Measurements from ENCODE around the gene PCDHA9. TPM values are rescaled to one million over a fixed set of nuclear protein-coding genes. Genes with fewer than 3 reads are reported as not detected.
"Not testable (repeated sequence)": the region's sequence is repeated elsewhere in the genome, so short reads cannot be mapped to it uniquely, and the experiment has no call there.

The PCDHA9 gene
- polyA plus RNA-seq, 2 donors, result 0.02 TPM; not detected in 1

GRCh38 chr5:140808889-140809291, 39.3 kb upstream of the PCDHA9 start:
- Histone ChIP-seq H3K27ac (ENCODE audit: low read depth in 2 of 2, low read length in 1 of 2) (no peak overlapping the region), H3K27me3 (ENCODE audit: control insufficient read depth in 1 of 2, insufficient read depth in 2 of 2, low read length in 2 of 2) (no peaks in the 10 kb centered on the region), H3K9me3 (ENCODE audit: control insufficient read depth in 2 of 2, insufficient read depth in 1 of 2, low read depth in 1 of 2, low read length in 1 of 2) (peaks cover 11 to 16% of the 10 kb centered on the region in 2 donors), H3K36me3 (ENCODE audit: control insufficient read depth in 2 of 2, insufficient read depth in 2 of 2, low read length in 1 of 2) (no peaks in the 10 kb centered on the region), H3K4me3 (ENCODE audit: low read depth in 1 of 2, low read length in 2 of 2) (no peak overlapping the region), H3K4me1 (ENCODE audit: control insufficient read depth in 2 of 2, insufficient read depth in 2 of 2, low read length in 1 of 2) (no peaks in the 10 kb centered on the region)
- 69 to 73% methylated on average over 42 to 43 of the region's 43 CpGs for WGBS, 2 donors

GRCh38 chr5:140821375-140822280, 26.6 kb upstream of the PCDHA9 start, which contains the start of gene PCDHA5:
TSS of gene PCDHA5 (plus strand) at chr5:140821613.
- Histone ChIP-seq H3K27ac (ENCODE audit: low read depth in 2 of 2, low read length in 1 of 2) (no peak within 1 kb of the TSS), H3K27me3 (ENCODE audit: control insufficient read depth in 1 of 2, insufficient read depth in 2 of 2, low read length in 2 of 2) (no peaks in the 10 kb centered on the region), H3K4me3 (ENCODE audit: low read depth in 1 of 2, low read length in 2 of 2) (no peak within 1 kb of the TSS), H3K36me3 (ENCODE audit: control insufficient read depth in 2 of 2, insufficient read depth in 2 of 2, low read length in 1 of 2) (no peaks in the 10 kb centered on the region), H3K4me1 (ENCODE audit: control insufficient read depth in 2 of 2, insufficient read depth in 2 of 2, low read length in 1 of 2) (no peaks in the 10 kb centered on the region), H3K9me3 (ENCODE audit: control insufficient read depth in 2 of 2, insufficient read depth in 1 of 2, low read depth in 1 of 2, low read length in 1 of 2) (peaks cover 18 to 19% of the 10 kb centered on the region in 2 donors)
- 29 to 34% methylated on average over 39 of the region's 39 CpGs for WGBS, 2 donors

- WGBS, 2 donors, result 26 to 29% methylated on average over 6 of the region's 6 CpGs
- no peaks in the 10 kb centered on the region for H3K27me3 ChIP-seq (ENCODE audit: control insufficient read depth in 1 of 2, insufficient read depth in 2 of 2, low read length in 2 of 2)
Measured at GRCh38 chr5:140822281-140822629, 25.9 kb upstream of the PCDHA9 start.

GRCh38 chr5:140822969-140823368, 25.2 kb upstream of the PCDHA9 start:
- not testable (repeated sequence) for H3K27ac ChIP-seq (ENCODE audit: low read depth in 2 of 2, low read length in 1 of 2); H3K4me1 ChIP-seq (ENCODE audit: control insufficient read depth in 2 of 2, insufficient read depth in 2 of 2, low read length in 1 of 2); H3K27me3 ChIP-seq (ENCODE audit: control insufficient read depth in 1 of 2, insufficient read depth in 2 of 2, low read length in 2 of 2); H3K4me3 ChIP-seq (ENCODE audit: low read depth in 1 of 2, low read length in 2 of 2); H3K36me3 ChIP-seq (ENCODE audit: control insufficient read depth in 2 of 2, insufficient read depth in 2 of 2, low read length in 1 of 2)
- WGBS, 2 donors, result 57 to 60% methylated on average over 48 of the region's 48 CpGs
- peaks cover 18 to 20% of the 10 kb centered on the region in 2 donors for H3K9me3 ChIP-seq (ENCODE audit: control insufficient read depth in 2 of 2, insufficient read depth in 1 of 2, low read depth in 1 of 2, low read length in 1 of 2)

More at GRCh38 chr5:140822281-140822629, 25.9 kb upstream of the PCDHA9 start:
- no peaks in the 10 kb centered on the region for H3K36me3 ChIP-seq (ENCODE audit: control insufficient read depth in 2 of 2, insufficient read depth in 2 of 2, low read length in 1 of 2)
- no peak overlapping the region for H3K4me3 ChIP-seq (ENCODE audit: low read depth in 1 of 2, low read length in 2 of 2)
- H3K9me3 ChIP-seq (ENCODE audit: control insufficient read depth in 2 of 2, insufficient read depth in 1 of 2, low read depth in 1 of 2, low read length in 1 of 2), result peaks cover 18 to 19% of the 10 kb centered on the region in 2 donors
- H3K27ac ChIP-seq (ENCODE audit: low read depth in 2 of 2, low read length in 1 of 2), result no peak overlapping the region
- no peaks in the 10 kb centered on the region for H3K4me1 ChIP-seq (ENCODE audit: control insufficient read depth in 2 of 2, insufficient read depth in 2 of 2, low read length in 1 of 2)

GRCh38 chr5:140823475-140823874, 24.7 kb upstream of the PCDHA9 start:
- H3K9me3 ChIP-seq (ENCODE audit: control insufficient read depth in 2 of 2, insufficient read depth in 1 of 2, low read depth in 1 of 2, low read length in 1 of 2), result peaks cover 22 to 23% of the 10 kb centered on the region in 2 donors
- no peaks in the 10 kb centered on the region for H3K4me1 ChIP-seq (ENCODE audit: control insufficient read depth in 2 of 2, insufficient read depth in 2 of 2, low read length in 1 of 2)
- 58 to 62% methylated on average over 38 of the region's 38 CpGs for WGBS, 2 donors
- no peak overlapping the region for H3K27ac ChIP-seq (ENCODE audit: low read depth in 2 of 2, low read length in 1 of 2)
- no peak overlapping the region for H3K4me3 ChIP-seq (ENCODE audit: low read depth in 1 of 2, low read length in 2 of 2)
- H3K36me3 ChIP-seq (ENCODE audit: control insufficient read depth in 2 of 2, insufficient read depth in 2 of 2, low read length in 1 of 2), result no peaks in the 10 kb centered on the region
- H3K27me3 ChIP-seq (ENCODE audit: control insufficient read depth in 1 of 2, insufficient read depth in 2 of 2, low read length in 2 of 2), result no peaks in the 10 kb centered on the region

- Histone ChIP-seq H3K36me3 (ENCODE audit: control insufficient read depth in 2 of 2, insufficient read depth in 2 of 2, low read length in 1 of 2) (no peaks in the 10 kb centered on the region), H3K4me1 (ENCODE audit: control insufficient read depth in 2 of 2, insufficient read depth in 2 of 2, low read length in 1 of 2) (no peaks in the 10 kb centered on the region), H3K27me3 (ENCODE audit: control insufficient read depth in 1 of 2, insufficient read depth in 2 of 2, low read length in 2 of 2) (no peaks in the 10 kb centered on the region), H3K4me3 (ENCODE audit: low read depth in 1 of 2, low read length in 2 of 2) (no peak within 1 kb of the TSS), H3K27ac (ENCODE audit: low read depth in 2 of 2, low read length in 1 of 2) (no peak within 1 kb of the TSS), H3K9me3 (ENCODE audit: control insufficient read depth in 2 of 2, insufficient read depth in 1 of 2, low read depth in 1 of 2, low read length in 1 of 2) (peaks cover 20 to 25% of the 10 kb centered on the region in 2 donors)
- WGBS, 2 donors, result 20 to 24% methylated on average over 27 of the region's 27 CpGs
Measured at GRCh38 chr5:140827704-140828361, 20.3 kb upstream of the PCDHA9 start, which contains the start of gene PCDHA6. TSS of gene PCDHA6 (plus strand) at chr5:140827960. CDS start at chr5:140828092, 132 bp downstream.

GRCh38 chr5:140828362-140828737, 19.8 kb upstream of the PCDHA9 start:
- Histone ChIP-seq H3K9me3 (ENCODE audit: control insufficient read depth in 2 of 2, insufficient read depth in 1 of 2, low read depth in 1 of 2, low read length in 1 of 2) (peaks cover 16 to 20% of the 10 kb centered on the region in 2 donors), H3K27ac (ENCODE audit: low read depth in 2 of 2, low read length in 1 of 2) (no peak overlapping the region), H3K36me3 (ENCODE audit: control insufficient read depth in 2 of 2, insufficient read depth in 2 of 2, low read length in 1 of 2) (no peaks in the 10 kb centered on the region), H3K4me1 (ENCODE audit: control insufficient read depth in 2 of 2, insufficient read depth in 2 of 2, low read length in 1 of 2) (no peaks in the 10 kb centered on the region), H3K4me3 (ENCODE audit: low read depth in 1 of 2, low read length in 2 of 2) (no peak overlapping the region), H3K27me3 (ENCODE audit: control insufficient read depth in 1 of 2, insufficient read depth in 2 of 2, low read length in 2 of 2) (no peaks in the 10 kb centered on the region)
- 18 to 31% methylated on average over 18 of the region's 18 CpGs for WGBS, 2 donors

GRCh38 chr5:140829511-140830501, 18.4 kb upstream of the PCDHA9 start:
- 43 to 50% methylated on average over 97 to 106 of the region's 106 CpGs for WGBS, 2 donors
- not testable (repeated sequence) for H3K36me3 ChIP-seq (ENCODE audit: control insufficient read depth in 2 of 2, insufficient read depth in 2 of 2, low read length in 1 of 2); H3K4me1 ChIP-seq (ENCODE audit: control insufficient read depth in 2 of 2, insufficient read depth in 2 of 2, low read length in 1 of 2); H3K27ac ChIP-seq (ENCODE audit: low read depth in 2 of 2, low read length in 1 of 2); H3K27me3 ChIP-seq (ENCODE audit: control insufficient read depth in 1 of 2, insufficient read depth in 2 of 2, low read length in 2 of 2); H3K4me3 ChIP-seq (ENCODE audit: low read depth in 1 of 2, low read length in 2 of 2)
- H3K9me3 ChIP-seq (ENCODE audit: control insufficient read depth in 2 of 2, insufficient read depth in 1 of 2, low read depth in 1 of 2, low read length in 1 of 2), result peaks cover 15 to 18% of the 10 kb centered on the region in 2 donors

GRCh38 chr5:140833993-140834392, 14.2 kb upstream of the PCDHA9 start, which contains the start of gene PCDHA7:
TSS of gene PCDHA7 (plus strand) at chr5:140834269. CDS start at chr5:140834384, 115 bp downstream.
- H3K27me3 ChIP-seq (ENCODE audit: control insufficient read depth in 1 of 2, insufficient read depth in 2 of 2, low read length in 2 of 2), result no peaks in the 10 kb centered on the region
- no peaks in the 10 kb centered on the region for H3K36me3 ChIP-seq (ENCODE audit: control insufficient read depth in 2 of 2, insufficient read depth in 2 of 2, low read length in 1 of 2)
- peaks cover 21 to 27% of the 10 kb centered on the region in 2 donors for H3K9me3 ChIP-seq (ENCODE audit: control insufficient read depth in 2 of 2, insufficient read depth in 1 of 2, low read depth in 1 of 2, low read length in 1 of 2)
- no peak within 1 kb of the TSS for H3K27ac ChIP-seq (ENCODE audit: low read depth in 2 of 2, low read length in 1 of 2)
- H3K4me3 ChIP-seq (ENCODE audit: low read depth in 1 of 2, low read length in 2 of 2), result no peak within 1 kb of the TSS
- WGBS, 2 donors, result 11 to 13% methylated on average over 8 of the region's 8 CpGs
- no peaks in the 10 kb centered on the region for H3K4me1 ChIP-seq (ENCODE audit: control insufficient read depth in 2 of 2, insufficient read depth in 2 of 2, low read length in 1 of 2)

Measured in esophagus (tissue), 2 donors.